A673 (cell line): ENCODE results near the gene SSBP3. TPM values are rescaled to one million over a fixed set of nuclear protein-coding genes. Genes with fewer than 3 reads are reported as not detected.
A peak's percentile ranks its signal among the peaks of the same experiment; 100 is the strongest.

Experiments
- BruUV-seq: library from RNA; stranded (reverse); fragments of 400-500 nt; replicated peaks from 2 replicates; lab custom pipeline; 2021; lab: Mats Ljungman, UMichigan
- CTCF ChIA-PET: fragments of 300-600 bp; sonication (Branson Sonifier 250); formaldehyde crosslinking; loops from one replicate; lab custom pipeline; 2022; ENCODE audit warnings: antibody characterized with exemption; lab: Charles Lee
- POLR2A ChIA-PET: fragments of 300-600 bp; sonication (Branson Sonifier 250); formaldehyde crosslinking; loops from one replicate; lab custom pipeline; 2022; ENCODE audit warnings: antibody characterized with exemption; ENCODE audit not compliant: low non-redundant PET; lab: Charles Lee
- DNase-seq: peaks from one replicate; pipeline ENCODE4 v3.0.0-alpha.2; 2015; ENCODE audit warnings: low spot score
- H3K27ac ChIP-seq: fragments of 200-600 bp; sonication (generic); 2 replicates; pipeline ENCODE4 v1.5.1; 2016; ENCODE audit warnings: mixed run types, low read depth, mild to moderate bottlenecking, mixed read lengths, antibody characterized with exemption, low read length; ENCODE audit not compliant: poor library complexity, severe bottlenecking
- H3K27me3 ChIP-seq: fragments of 200-600 bp; sonication (generic); replicated peaks from 2 replicates; pipeline ENCODE4 v1.6.1; 2017; ENCODE audit warnings: mixed run types, low read depth, mild to moderate bottlenecking, mixed read lengths, antibody characterized with exemption, low read length; ENCODE audit not compliant: insufficient read depth, poor library complexity
- H3K36me3 ChIP-seq: fragments of 200-600 bp; sonication (generic); 2 replicates; pipeline ENCODE4 v1.6.1; 2016; ENCODE audit warnings: mixed run types, mild to moderate bottlenecking, mixed read lengths, antibody characterized with exemption, low read length; ENCODE audit not compliant: insufficient read depth, poor library complexity, severe bottlenecking
- H3K4me1 ChIP-seq: fragments of 200-600 bp; sonication (generic); 2 replicates; pipeline ENCODE4 v1.6.1; 2017; ENCODE audit warnings: mixed run types, mild to moderate bottlenecking, mixed read lengths, antibody characterized with exemption, low read length; ENCODE audit not compliant: insufficient read depth, poor library complexity, severe bottlenecking
- H3K4me3 ChIP-seq: fragments of 200-600 bp; sonication (generic); 2 replicates; pipeline ENCODE4 v1.5.1; 2016; ENCODE audit warnings: low read depth, mixed run types, mild to moderate bottlenecking, mixed read lengths, low read length; ENCODE audit not compliant: poor library complexity, severe bottlenecking
- H3K9me3 ChIP-seq: fragments of 200-600 bp; sonication (generic); 2 replicates; pipeline ENCODE4 v1.6.1; 2016; ENCODE audit warnings: mixed run types, low read depth, mild to moderate bottlenecking, mixed read lengths, antibody characterized with exemption, low read length; ENCODE audit not compliant: poor library complexity, severe bottlenecking
- CTCF ChIP-seq: fragments of 300-800, 200-600 bp; sonication (generic); conservative IDR thresholded peaks from 2 replicates; pipeline ENCODE4 v1.5.1; 2017; ENCODE audit warnings: low read depth, mild to moderate bottlenecking, antibody characterized with exemption, low read length, moderate library complexity, mixed read lengths
- EZH2 ChIP-seq: fragments of 200-600 bp; sonication (generic); IDR thresholded peaks from 2 replicates; pipeline ENCODE4 v1.6.1; 2017; ENCODE audit warnings: borderline replicate concordance, low read depth, mild to moderate bottlenecking, mixed read lengths, antibody characterized with exemption, low read length; ENCODE audit not compliant: poor library complexity, severe bottlenecking
- intact Hi-C: fragments of 100-400 bp; cut with micrococcal nuclease; formaldehyde crosslinking; loops from one replicate; pipeline ENCODE4 v1.10.0; 2022; ENCODE audit not compliant: unreplicated experiment
- total RNA-seq: library from RNA; stranded (reverse); gene quantifications from 2 replicates; pipeline ENCODE4 v1.2.3, GENCODE V29; 2021

Gene SSBP3
- total RNA-seq, 1 experiment from 2014 or later: 43.0 TPM

DNA sequence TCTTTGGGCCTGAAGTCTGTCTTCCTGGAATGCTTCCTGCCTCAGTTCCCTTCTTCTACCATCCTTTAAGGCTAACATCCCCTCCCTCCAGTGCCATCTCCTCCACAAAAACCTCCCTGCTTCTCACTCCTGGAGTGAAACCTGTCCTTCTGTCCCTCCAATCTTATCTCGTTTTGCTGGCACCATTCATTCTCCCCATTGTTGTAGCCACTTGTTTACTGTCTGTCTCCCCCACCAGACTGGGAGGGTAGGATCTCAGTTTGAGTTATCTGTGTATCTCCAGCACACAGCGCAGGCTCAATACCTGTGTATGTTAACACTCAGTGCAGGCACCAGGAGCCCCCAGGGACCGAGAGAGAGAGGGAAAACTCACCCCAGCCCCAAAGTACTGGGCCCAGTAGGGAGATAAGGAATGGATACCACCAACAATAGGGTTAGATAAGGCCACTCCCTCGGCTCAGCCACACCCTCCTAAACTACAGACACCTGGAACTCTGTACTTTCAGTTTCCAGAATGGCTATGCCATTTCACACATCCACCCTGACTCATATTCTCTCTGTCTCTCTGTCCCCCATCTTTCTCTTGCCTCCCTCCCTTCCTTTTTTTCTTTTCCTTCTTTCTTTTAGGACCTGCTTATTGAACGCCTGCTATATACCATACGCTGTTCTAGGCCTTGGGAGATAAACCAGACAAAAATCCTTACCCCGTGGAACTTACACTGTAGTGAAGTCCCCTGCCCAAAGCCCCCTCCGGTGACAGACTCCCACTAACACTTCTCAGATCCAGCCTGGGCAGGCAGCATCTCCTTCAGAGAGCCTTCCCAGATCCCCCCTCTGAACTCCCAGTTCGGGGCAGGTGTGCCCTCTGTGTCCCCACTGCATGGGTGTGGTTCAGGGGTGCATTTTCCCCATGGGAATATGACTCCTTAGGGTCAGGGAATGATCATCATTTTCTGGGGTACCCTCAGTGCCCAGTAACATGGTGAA is 3.3 kb upstream of the SSBP3 start:
- POLR2A ChIA-PET: no interaction called here
- TF ChIP-seq CTCF (no peak), EZH2 (no peak)
- no peak for DNase-seq
- Histone ChIP-seq H3K9me3 (no peaks in the 10 kb centered on the region), H3K36me3 (no peaks in the 10 kb centered on the region), H3K27me3 (no peaks in the 10 kb centered on the region), H3K4me1 (peaks cover 6% of the 10 kb centered on the region), H3K4me3 (no peak overlapping the region), H3K27ac (no peak overlapping the region)
- no TSS peak for BruUV-seq
- CTCF ChIA-PET: no interaction called here
- intact Hi-C loops: loop anchor here (5.0 to 10.0 kb wide), 2 partner anchors 48 to 345 kb away; no protein-coding TSS in a partner anchor

DNA sequence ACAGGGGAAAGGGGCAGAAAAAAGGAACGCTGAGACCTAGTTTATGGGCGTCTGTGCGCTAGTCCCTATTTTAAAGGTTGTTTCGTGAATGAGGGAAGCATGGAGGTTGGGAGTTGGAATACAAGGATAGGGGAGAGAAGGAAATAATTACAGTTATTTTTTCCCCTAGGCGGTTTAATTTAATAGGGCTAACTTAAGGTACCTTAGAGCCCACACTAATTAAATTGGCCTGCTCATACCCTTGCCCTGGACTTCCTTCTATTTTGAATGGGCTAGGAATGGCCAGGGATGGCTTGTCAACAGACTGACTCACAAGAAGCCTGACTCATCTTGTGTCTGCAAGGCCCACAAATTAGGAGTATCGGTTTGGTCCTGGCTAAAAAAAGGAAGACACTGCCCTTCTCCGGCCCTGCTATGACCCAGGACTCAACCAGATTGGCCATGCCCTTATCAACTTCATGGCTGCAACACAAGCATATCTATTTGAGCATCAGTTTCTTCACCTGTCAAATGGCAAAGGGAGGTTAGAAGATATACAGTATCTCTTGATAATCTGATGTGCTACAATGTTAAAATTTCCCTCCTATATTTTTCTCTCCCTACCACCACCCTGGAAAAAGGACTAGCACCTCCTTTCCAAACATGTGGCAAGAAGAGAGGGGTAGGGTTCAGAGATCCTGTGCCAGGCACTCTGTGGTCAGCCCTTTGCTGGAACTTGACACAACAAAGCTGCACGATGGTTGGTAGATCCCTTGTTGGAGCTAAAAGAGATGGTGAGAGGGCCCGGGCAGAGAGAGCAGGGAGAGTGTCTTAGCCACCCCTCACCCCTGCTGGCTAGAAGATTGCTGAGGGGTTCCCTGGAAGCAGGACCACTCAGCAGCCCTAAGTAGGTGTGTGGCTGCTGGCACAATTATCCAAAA is 2.2 kb upstream of the SSBP3 start:
- DNase-seq: no peak
- CTCF ChIA-PET: no interaction called here
- H3K27me3 ChIP-seq: no peaks in the 10 kb centered on the region
- no peaks in the 10 kb centered on the region for H3K36me3 ChIP-seq
- BruUV-seq: no TSS peak
- peak overlapping the region; percentile 76 for H3K27ac ChIP-seq
- POLR2A ChIA-PET: no interaction called here
- H3K4me3 ChIP-seq: no peak overlapping the region
- intact Hi-C loops: loop anchor here (5.0 to 10.0 kb wide), 2 partner anchors 49 to 344 kb away; no protein-coding TSS in a partner anchor
- H3K9me3 ChIP-seq: no peaks in the 10 kb centered on the region
- H3K4me1 ChIP-seq: peaks cover 6% of the 10 kb centered on the region
- TF ChIP-seq CTCF: no peak
- no peak for TF ChIP-seq EZH2
